Measurements from ENCODE around the gene OR10J1.

OR10J1 gene

DNA sequence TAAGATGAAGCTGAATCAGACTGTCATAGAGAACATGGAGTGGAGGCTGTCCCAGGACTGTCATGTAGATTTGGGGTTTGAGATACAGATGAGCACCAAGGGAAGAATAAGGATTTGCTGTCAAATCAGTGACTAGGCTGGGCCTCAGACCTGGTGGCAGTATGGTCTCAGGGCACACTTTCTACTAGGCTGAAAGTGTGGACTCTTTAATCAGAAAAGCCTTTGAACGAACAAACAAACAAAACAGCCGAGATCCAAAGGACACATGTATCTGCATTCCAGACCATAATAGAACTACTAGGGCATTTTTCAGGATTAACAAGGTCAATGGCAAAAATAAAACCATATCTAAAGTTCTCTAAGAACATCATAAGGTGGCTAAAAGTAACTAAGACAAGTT is 2.9 kb downstream of the OR10J1 start:
- H3K4me3 ChIP-seq (ENCODE audit: insufficient read depth, low read length, poor library complexity, severe bottlenecking) = no peak overlapping the region
- no peaks in the 10 kb centered on the region for H3F3A ChIP-seq (ENCODE audit: insufficient read depth)
- H3K27ac ChIP-seq (ENCODE audit: low read depth, low read length) = no peak overlapping the region
- no peaks in the 10 kb centered on the region for H3K36me3 ChIP-seq (ENCODE audit: low read length)
- H3K4me2 ChIP-seq (ENCODE audit: low read depth, low read length, poor library complexity, severe bottlenecking) = no peak overlapping the region
- H3K9ac ChIP-seq (ENCODE audit: low read length) = no peak overlapping the region
- no peaks in the 10 kb centered on the region for H3K27me3 ChIP-seq (ENCODE audit: low read length)
- H3K79me2 ChIP-seq (ENCODE audit: insufficient read depth, low read length) = no peaks in the 10 kb centered on the region
- TF ChIP-seq, protein P1, sequence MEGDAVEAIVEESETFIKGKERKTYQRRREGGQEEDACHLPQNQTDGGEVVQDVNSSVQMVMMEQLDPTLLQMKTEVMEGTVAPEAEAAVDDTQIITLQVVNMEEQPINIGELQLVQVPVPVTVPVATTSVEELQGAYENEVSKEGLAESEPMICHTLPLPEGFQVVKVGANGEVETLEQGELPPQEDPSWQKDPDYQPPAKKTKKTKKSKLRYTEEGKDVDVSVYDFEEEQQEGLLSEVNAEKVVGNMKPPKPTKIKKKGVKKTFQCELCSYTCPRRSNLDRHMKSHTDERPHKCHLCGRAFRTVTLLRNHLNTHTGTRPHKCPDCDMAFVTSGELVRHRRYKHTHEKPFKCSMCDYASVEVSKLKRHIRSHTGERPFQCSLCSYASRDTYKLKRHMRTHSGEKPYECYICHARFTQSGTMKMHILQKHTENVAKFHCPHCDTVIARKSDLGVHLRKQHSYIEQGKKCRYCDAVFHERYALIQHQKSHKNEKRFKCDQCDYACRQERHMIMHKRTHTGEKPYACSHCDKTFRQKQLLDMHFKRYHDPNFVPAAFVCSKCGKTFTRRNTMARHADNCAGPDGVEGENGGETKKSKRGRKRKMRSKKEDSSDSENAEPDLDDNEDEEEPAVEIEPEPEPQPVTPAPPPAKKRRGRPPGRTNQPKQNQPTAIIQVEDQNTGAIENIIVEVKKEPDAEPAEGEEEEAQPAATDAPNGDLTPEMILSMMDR (IDR thresholded peaks at IDR 0.05; ENCODE audit: insufficient read depth, low read length, poor library complexity, severe bottlenecking) = no peak
- TF ChIP-seq EZH2phosphoT487 (conservative IDR thresholded peaks at IDR 0.05; ENCODE audit: low read length) = no peak
- no peak overlapping the region for H2AFZ ChIP-seq (ENCODE audit: low read depth, low read length, severe bottlenecking)
- H3K9me3 ChIP-seq (ENCODE audit: insufficient read depth, low read length) = no peaks in the 10 kb centered on the region
- H4K20me1 ChIP-seq (ENCODE audit: low read depth, low read length) = no peaks in the 10 kb centered on the region
- H3K9me2 ChIP-seq (replicated peaks; ENCODE audit: insufficient read depth, low read length) = no peaks in the 10 kb centered on the region

DNA sequence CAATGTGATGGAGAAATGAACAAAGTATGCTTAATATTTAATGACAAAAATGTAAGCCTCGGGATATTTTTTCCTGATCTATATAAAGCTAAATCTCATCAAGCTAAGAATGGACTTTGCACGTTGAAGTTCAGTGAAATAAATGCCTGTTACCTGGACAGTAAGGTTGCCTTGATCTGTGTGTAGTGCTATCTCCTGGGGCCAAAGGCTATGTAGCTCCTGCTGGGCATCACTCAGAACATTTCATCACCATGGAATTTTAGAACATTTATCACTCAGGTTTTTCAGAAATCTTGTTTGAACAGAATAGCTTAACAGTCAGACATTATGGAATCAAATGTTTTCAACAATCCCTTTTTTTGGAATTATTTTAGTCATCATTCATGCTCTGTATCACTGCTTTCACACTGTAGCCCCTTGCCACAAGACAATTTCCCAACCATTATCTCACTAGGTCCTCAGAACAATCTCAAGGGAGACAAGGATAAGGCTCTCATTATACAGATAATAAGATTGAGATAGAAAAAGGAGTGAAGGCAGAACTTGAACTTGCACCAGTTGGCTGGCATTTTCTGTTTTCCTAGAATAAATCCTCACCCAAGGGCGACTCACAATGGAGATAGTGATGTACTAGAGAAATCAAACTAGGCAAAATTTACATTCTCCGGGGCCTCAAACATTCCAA is 3.7 kb downstream of the OR10J1 start:
- Histone ChIP-seq H3K4me2 (ENCODE audit: low read depth, low read length, poor library complexity, severe bottlenecking) (no peak overlapping the region), H2AFZ (ENCODE audit: low read depth, low read length, severe bottlenecking) (no peak overlapping the region), H3K79me2 (ENCODE audit: insufficient read depth, low read length) (no peaks in the 10 kb centered on the region), H3K27ac (ENCODE audit: low read depth, low read length) (no peak overlapping the region), H3K4me3 (ENCODE audit: insufficient read depth, low read length, poor library complexity, severe bottlenecking) (no peak overlapping the region), H3K9me3 (ENCODE audit: insufficient read depth, low read length) (no peaks in the 10 kb centered on the region), H3K9me2 (replicated peaks; ENCODE audit: insufficient read depth, low read length) (no peaks in the 10 kb centered on the region), H3K36me3 (ENCODE audit: low read length) (no peaks in the 10 kb centered on the region), H3K27me3 (ENCODE audit: low read length) (no peaks in the 10 kb centered on the region), H4K20me1 (ENCODE audit: low read depth, low read length) (no peaks in the 10 kb centered on the region), H3F3A (ENCODE audit: insufficient read depth) (no peaks in the 10 kb centered on the region), H3K9ac (ENCODE audit: low read length) (no peak overlapping the region)
- TF ChIP-seq, protein P1 (IDR thresholded peaks at IDR 0.05; ENCODE audit: insufficient read depth, low read length, poor library complexity, severe bottlenecking) = no peak
- no peak for TF ChIP-seq EZH2phosphoT487 (conservative IDR thresholded peaks at IDR 0.05; ENCODE audit: low read length)

GRCh38 chr1:159444511-159444910 is 5.0 kb downstream of the OR10J1 start:
- no peaks in the 10 kb centered on the region for H3K9me2 ChIP-seq (replicated peaks; ENCODE audit: insufficient read depth, low read length)

More at GRCh38 chr1:159444511-159444910, 5.0 kb downstream of the OR10J1 start:
- H3K36me3 ChIP-seq (ENCODE audit: low read length) = no peaks in the 10 kb centered on the region
- no peaks in the 10 kb centered on the region for H4K20me1 ChIP-seq (ENCODE audit: low read depth, low read length)
- no peak overlapping the region for H2AFZ ChIP-seq (ENCODE audit: low read depth, low read length, severe bottlenecking)
- H3F3A ChIP-seq (ENCODE audit: insufficient read depth) = no peaks in the 10 kb centered on the region
- no peak overlapping the region for H3K4me3 ChIP-seq (ENCODE audit: insufficient read depth, low read length, poor library complexity, severe bottlenecking)
- H3K79me2 ChIP-seq (ENCODE audit: insufficient read depth, low read length) = no peaks in the 10 kb centered on the region
- no peak overlapping the region for H3K9ac ChIP-seq (ENCODE audit: low read length)
- H3K4me2 ChIP-seq (ENCODE audit: low read depth, low read length, poor library complexity, severe bottlenecking) = no peak overlapping the region
- H3K9me3 ChIP-seq (ENCODE audit: insufficient read depth, low read length) = no peaks in the 10 kb centered on the region
- H3K27ac ChIP-seq (ENCODE audit: low read depth, low read length) = no peak overlapping the region
- H3K27me3 ChIP-seq (ENCODE audit: low read length) = no peaks in the 10 kb centered on the region
- TF ChIP-seq EZH2phosphoT487 (conservative IDR thresholded peaks at IDR 0.05; ENCODE audit: low read length) = no peak
- TF ChIP-seq, protein P1 (IDR thresholded peaks at IDR 0.05; ENCODE audit: insufficient read depth, low read length, poor library complexity, severe bottlenecking) = no peak
